ENCODE results near the gene WDR7. TPM values are rescaled to one million over a fixed set of nuclear protein-coding genes. Genes with fewer than 3 reads are reported as not detected.

The WDR7 gene
- total and polyA plus RNA-seq, 10 of the 15 experiments (the other 5 are each of a cell fraction or from before 2014, with no cell fraction given): 2.8 to 16.5 (median 11.7) TPM

GRCh38 chr18:56869189-56869777, 218.1 kb downstream of the WDR7 start:
- Histone ChIP-seq H3K27ac (ENCODE audit: control insufficient read depth, insufficient read depth) (no peak overlapping the region), H4K20me1 (ENCODE audit: control insufficient read depth, insufficient read depth) (no peaks in the 10 kb centered on the region), H3K4me2 (ENCODE audit: control insufficient read depth, insufficient read depth) (no peak overlapping the region), H3K9ac (ENCODE audit: control insufficient read depth, insufficient read depth, low read length) (no peak overlapping the region), H3K36me3 (ENCODE audit: control insufficient read depth in 2 of 2, insufficient read depth in 2 of 2, low read length in 1 of 2) (no peaks in the 10 kb centered on the region), H3K4me1 (ENCODE audit: control insufficient read depth, insufficient read depth, low read length) (no peaks in the 10 kb centered on the region), H3K9me3 (replicated peaks; ENCODE audit: control insufficient read depth, insufficient read depth, low read length) (no peaks in the 10 kb centered on the region), H3K79me2 (ENCODE audit: control insufficient read depth, insufficient read depth, low read length) (no peaks in the 10 kb centered on the region), H3K4me3 (no peak overlapping the region), H2AFZ (ENCODE audit: control insufficient read depth, low read depth, low read length) (no peak overlapping the region), H3K27me3 (replicated peaks in 1 of 2; ENCODE audit: control insufficient read depth in 2 of 2, insufficient read depth in 2 of 2, low read length in 1 of 2) (no peaks in the 10 kb centered on the region)
- 50% methylated on average over 2 of the region's 2 CpGs for WGBS (ENCODE audit: insufficient coverage, insufficient replicate concordance, low lambda C conversion rate, missing lambda C conversion rate)
- TF ChIP-seq SMC3 (IDR thresholded peaks at IDR 0.05; ENCODE audit: borderline replicate concordance, low read length): peak; percentile 85
- 0 out of 2 replicates have a peak, but pooled peaks have one; percentile 45 for TF ChIP-seq ZBTB33 (IDR thresholded peaks at IDR 0.05)
- TF ChIP-seq SREBF2 (IDR thresholded peaks at IDR 0.05; ENCODE audit: low read length): no peak
- peak; percentile 75; the same call in 1 of the 3 replicates for TF ChIP-seq POU2F2 (IDR thresholded peaks at IDR 0.05; ENCODE audit: borderline replicate concordance, low read depth, low read length)
- TF ChIP-seq RAD21 (IDR thresholded peaks at IDR 0.05; ENCODE audit: insufficient read depth, low read depth, low read length): peak; percentile 91
- TF ChIP-seq CTCF (IDR thresholded peaks at IDR 0.05 in 2 of 3, conservative IDR thresholded peaks at IDR 0.05 in 1 of 3; ENCODE audit: control insufficient read depth in 2 of 3, extremely low read depth in 1 of 3, insufficient read depth in 1 of 3, low read depth in 3 of 3, low read length in 3 of 3): peak; percentile 73 to 78 (median 75)
- TF ChIP-seq, protein P1, sequence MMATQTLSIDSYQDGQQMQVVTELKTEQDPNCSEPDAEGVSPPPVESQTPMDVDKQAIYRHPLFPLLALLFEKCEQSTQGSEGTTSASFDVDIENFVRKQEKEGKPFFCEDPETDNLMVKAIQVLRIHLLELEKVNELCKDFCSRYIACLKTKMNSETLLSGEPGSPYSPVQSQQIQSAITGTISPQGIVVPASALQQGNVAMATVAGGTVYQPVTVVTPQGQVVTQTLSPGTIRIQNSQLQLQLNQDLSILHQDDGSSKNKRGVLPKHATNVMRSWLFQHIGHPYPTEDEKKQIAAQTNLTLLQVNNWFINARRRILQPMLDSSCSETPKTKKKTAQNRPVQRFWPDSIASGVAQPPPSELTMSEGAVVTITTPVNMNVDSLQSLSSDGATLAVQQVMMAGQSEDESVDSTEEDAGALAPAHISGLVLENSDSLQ (IDR thresholded peaks at IDR 0.05): no peak
- peak; percentile 18; the same call in 1 of the 2 replicates for TF ChIP-seq SPI1 (IDR thresholded peaks at IDR 0.05; ENCODE audit: borderline replicate concordance, insufficient read depth, low read depth, low read length)
- TF ChIP-seq IKZF2 (IDR thresholded peaks at IDR 0.05): no peak
- TF ChIP-seq, protein P2, sequence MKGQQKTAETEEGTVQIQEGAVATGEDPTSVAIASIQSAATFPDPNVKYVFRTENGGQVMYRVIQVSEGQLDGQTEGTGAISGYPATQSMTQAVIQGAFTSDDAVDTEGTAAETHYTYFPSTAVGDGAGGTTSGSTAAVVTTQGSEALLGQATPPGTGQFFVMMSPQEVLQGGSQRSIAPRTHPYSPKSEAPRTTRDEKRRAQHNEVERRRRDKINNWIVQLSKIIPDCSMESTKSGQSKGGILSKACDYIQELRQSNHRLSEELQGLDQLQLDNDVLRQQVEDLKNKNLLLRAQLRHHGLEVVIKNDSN (IDR thresholded peaks at IDR 0.05; ENCODE audit: borderline replicate concordance, extremely low read length, insufficient read depth, low read depth, low read length): no peak
- DNase-seq (ENCODE audit: low read depth, low spot score): peak; percentile 11
- RAD21 ChIA-PET (ENCODE audit: unreplicated experiment): interaction anchor here (0.6 to 2.8 kb wide), 39 partner anchors 9 to 695 kb away, joined by 3 to 12 read pairs (median 4); no protein-coding TSS in a partner anchor
- FAIRE-seq: peak; percentile 71
- in situ Hi-C loops (cut with MboI) (no loop called here), intact Hi-C loops (cut with micrococcal nuclease; ENCODE audit: unreplicated experiment) (loop anchor here (1.0 to 5.0 kb wide), 4 partner anchors 183 to 694 kb away; no protein-coding TSS in a partner anchor)
- no TSS peak for BruUV-seq (replicated peaks)
- CTCF ChIA-PET: interaction anchor here (0.7 to 3.4 kb wide), 63 partner anchors 8 to 693 kb away, joined by 3 to 38 read pairs (median 4); no protein-coding TSS in a partner anchor
- peak; percentile 86 for ATAC-seq
- SMC1A ChIA-PET (ENCODE audit: uncharacterized antibody, unreplicated experiment): interaction anchor here (0.6 to 3.0 kb wide), 54 partner anchors 11 to 1090 kb away, joined by 3 to 29 read pairs (median 4); no protein-coding TSS in a partner anchor
- POLR2A ChIA-PET: no interaction called here
